Measurements from ENCODE around the gene S100A7. TPM values are rescaled to one million over a fixed set of nuclear protein-coding genes. Genes with fewer than 3 reads are reported as not detected.
A peak's percentile ranks its signal among the peaks of the same experiment; 100 is the strongest.

S100A7 gene
- total and polyA plus RNA-seq, 2 experiments from 2014 or later, result not detected

DNA sequence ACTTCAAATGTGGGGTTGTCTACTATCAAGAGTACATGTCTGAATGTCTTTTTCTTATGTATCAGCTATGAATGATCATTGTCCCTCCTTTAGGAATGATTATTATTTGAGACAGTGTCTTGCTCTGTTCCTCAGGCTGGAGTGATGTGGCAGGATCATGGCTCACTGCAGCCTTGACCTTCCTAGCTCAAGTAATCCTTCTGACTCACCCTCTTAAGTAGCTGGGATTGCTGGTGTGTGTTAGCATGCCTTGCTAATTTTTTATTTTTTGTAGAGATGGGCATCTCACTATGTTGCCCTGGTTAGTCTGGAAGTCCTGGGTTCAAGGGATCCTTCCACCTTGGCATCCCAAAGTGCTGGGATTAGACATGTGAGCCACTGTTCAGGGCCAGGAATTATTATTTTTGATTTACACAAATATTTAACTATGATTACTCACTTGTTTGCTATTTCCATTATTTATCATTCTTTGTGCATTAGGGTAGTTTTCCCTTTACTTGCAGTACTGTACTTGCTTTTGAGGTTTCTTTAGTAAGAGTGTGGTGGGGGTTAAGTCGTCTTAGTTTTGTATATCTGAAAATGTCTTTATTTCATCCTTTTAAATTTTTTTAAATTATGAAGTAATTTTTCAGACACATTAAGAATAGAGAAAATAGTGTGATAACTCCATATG is 12.8 kb downstream of the S100A7 start:
- Histone ChIP-seq H4K20me1 (ENCODE audit: insufficient read depth) (no peaks in the 10 kb centered on the region), H3K27ac (peak overlapping the region; percentile 62), H3F3A (ENCODE audit: insufficient read depth) (peaks cover 19% of the 10 kb centered on the region), H3K27me3 (replicated peaks; ENCODE audit: insufficient read depth) (no peaks in the 10 kb centered on the region), H3K9me2 (ENCODE audit: insufficient read depth) (no peaks in the 10 kb centered on the region), H2AFZ (no peak overlapping the region), H3K9me3 (ENCODE audit: low read depth) (no peaks in the 10 kb centered on the region), H3K4me1 (ENCODE audit: insufficient read depth) (peaks cover 25% of the 10 kb centered on the region), H3K79me2 (ENCODE audit: insufficient read depth) (no peaks in the 10 kb centered on the region), H3K4me2 (ENCODE audit: unreplicated experiment) (peak overlapping the region; percentile 35), H3K36me3 (ENCODE audit: low read depth) (no peaks in the 10 kb centered on the region), H3K9ac (no peak overlapping the region), H3K4me3 (no peak overlapping the region)
- 9 to 10% methylated on average over 1 of the region's 1 CpG for WGBS, 2 experiments (ENCODE audit: low coverage in 1 of 2, low lambda C conversion rate in 2 of 2, missing lambda C conversion rate in 2 of 2)
- DNase-seq, result peak; percentile 91
- no peak for TF ChIP-seq EZH2 (IDR thresholded peaks at IDR 0.05; ENCODE audit: insufficient read depth, poor library complexity, severe bottlenecking)
- TF ChIP-seq EZH2phosphoT487 (IDR thresholded peaks at IDR 0.05; ENCODE audit: insufficient read depth, low read depth), result no peak
- in situ Hi-C loops (cut with MboI), result no loop called here

DNA sequence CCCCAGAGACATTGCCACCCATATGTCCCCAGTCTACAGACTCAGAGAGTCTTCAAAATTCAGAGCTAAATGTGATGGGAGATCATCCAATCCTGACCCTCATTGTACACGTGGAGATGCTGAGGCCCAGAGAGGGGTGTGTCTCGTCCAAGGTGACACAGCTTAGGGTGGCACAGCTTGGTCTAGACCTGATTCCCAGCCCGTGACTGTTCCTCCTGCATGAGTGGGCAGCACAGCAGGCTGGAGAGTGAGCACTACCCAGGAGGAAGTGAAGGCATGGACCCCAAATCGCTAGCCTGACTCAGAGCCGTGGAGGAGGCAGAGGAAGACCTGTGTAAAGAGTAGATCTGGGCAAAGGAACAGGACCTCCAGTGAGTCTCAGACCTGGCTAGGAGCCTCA is 16.4 kb downstream of the S100A7 start:
- TF ChIP-seq EZH2phosphoT487 (IDR thresholded peaks at IDR 0.05; ENCODE audit: insufficient read depth, low read depth), result no peak
- TF ChIP-seq EZH2 (IDR thresholded peaks at IDR 0.05; ENCODE audit: insufficient read depth, poor library complexity, severe bottlenecking), result no peak
- no peak overlapping the region for H2AFZ ChIP-seq
- in situ Hi-C loops (cut with MboI), result no loop called here
- 48 to 49% methylated on average over 5 of the region's 5 CpGs for WGBS, 2 experiments (ENCODE audit: low coverage in 1 of 2, low lambda C conversion rate in 2 of 2, missing lambda C conversion rate in 2 of 2)
- H3K4me3 ChIP-seq, result no peak overlapping the region
- H3K4me1 ChIP-seq (ENCODE audit: insufficient read depth), result peaks cover 25% of the 10 kb centered on the region
- H4K20me1 ChIP-seq (ENCODE audit: insufficient read depth), result no peaks in the 10 kb centered on the region
- H3K9me2 ChIP-seq (ENCODE audit: insufficient read depth), result no peaks in the 10 kb centered on the region
- no peak overlapping the region for H3K4me2 ChIP-seq (ENCODE audit: unreplicated experiment)
- H3K36me3 ChIP-seq (ENCODE audit: low read depth), result no peaks in the 10 kb centered on the region
- peaks cover 19% of the 10 kb centered on the region for H3F3A ChIP-seq (ENCODE audit: insufficient read depth)
- H3K9me3 ChIP-seq (ENCODE audit: low read depth), result no peaks in the 10 kb centered on the region
- H3K27me3 ChIP-seq (replicated peaks; ENCODE audit: insufficient read depth), result no peaks in the 10 kb centered on the region
- DNase-seq, result no peak
- H3K27ac ChIP-seq, result no peak overlapping the region
- H3K79me2 ChIP-seq (ENCODE audit: insufficient read depth), result no peaks in the 10 kb centered on the region
- H3K9ac ChIP-seq, result no peak overlapping the region

DNA sequence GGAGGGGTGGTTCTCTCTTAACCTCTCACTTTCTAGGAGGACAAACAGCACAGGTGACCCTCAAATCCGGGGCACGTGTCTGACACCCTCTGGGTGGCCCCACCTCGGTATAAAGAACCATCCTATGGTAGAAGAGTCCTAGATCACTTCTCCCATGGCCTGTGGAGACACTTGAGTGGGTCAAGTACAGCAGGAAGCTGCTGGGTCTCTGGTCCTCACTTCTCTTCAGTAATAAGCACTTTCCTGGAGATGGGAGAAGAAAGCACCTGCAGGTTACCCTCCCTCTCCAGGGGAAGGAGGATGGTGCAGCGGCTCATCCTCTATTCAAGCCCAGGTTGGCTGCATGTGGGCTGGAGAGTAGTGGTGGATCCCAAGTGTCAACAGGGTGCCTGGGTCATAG is 17.0 kb downstream of the S100A7 start:
- no peaks in the 10 kb centered on the region for H3K79me2 ChIP-seq (ENCODE audit: insufficient read depth)
- H3K9me2 ChIP-seq (ENCODE audit: insufficient read depth), result no peaks in the 10 kb centered on the region
- no peaks in the 10 kb centered on the region for H3K27me3 ChIP-seq (replicated peaks; ENCODE audit: insufficient read depth)
- H3K9me3 ChIP-seq (ENCODE audit: low read depth), result no peaks in the 10 kb centered on the region
- H3K36me3 ChIP-seq (ENCODE audit: low read depth), result no peaks in the 10 kb centered on the region
- no peak for DNase-seq
- H3K27ac ChIP-seq, result no peak overlapping the region
- WGBS, 2 experiments (ENCODE audit: low coverage in 1 of 2, low lambda C conversion rate in 2 of 2, missing lambda C conversion rate in 2 of 2), result 17 to 30% methylated on average over 4 of the region's 4 CpGs
- H4K20me1 ChIP-seq (ENCODE audit: insufficient read depth), result no peaks in the 10 kb centered on the region
- no peak overlapping the region for H2AFZ ChIP-seq
- H3K4me1 ChIP-seq (ENCODE audit: insufficient read depth), result peaks cover 19% of the 10 kb centered on the region
- no peak overlapping the region for H3K4me3 ChIP-seq
- no peak overlapping the region for H3K9ac ChIP-seq
- H3K4me2 ChIP-seq (ENCODE audit: unreplicated experiment), result no peak overlapping the region
- H3F3A ChIP-seq (ENCODE audit: insufficient read depth), result peaks cover 15% of the 10 kb centered on the region
- TF ChIP-seq EZH2 (IDR thresholded peaks at IDR 0.05; ENCODE audit: insufficient read depth, poor library complexity, severe bottlenecking), result no peak
- no peak for TF ChIP-seq EZH2phosphoT487 (IDR thresholded peaks at IDR 0.05; ENCODE audit: insufficient read depth, low read depth)
- in situ Hi-C loops (cut with MboI), result no loop called here

DNA sequence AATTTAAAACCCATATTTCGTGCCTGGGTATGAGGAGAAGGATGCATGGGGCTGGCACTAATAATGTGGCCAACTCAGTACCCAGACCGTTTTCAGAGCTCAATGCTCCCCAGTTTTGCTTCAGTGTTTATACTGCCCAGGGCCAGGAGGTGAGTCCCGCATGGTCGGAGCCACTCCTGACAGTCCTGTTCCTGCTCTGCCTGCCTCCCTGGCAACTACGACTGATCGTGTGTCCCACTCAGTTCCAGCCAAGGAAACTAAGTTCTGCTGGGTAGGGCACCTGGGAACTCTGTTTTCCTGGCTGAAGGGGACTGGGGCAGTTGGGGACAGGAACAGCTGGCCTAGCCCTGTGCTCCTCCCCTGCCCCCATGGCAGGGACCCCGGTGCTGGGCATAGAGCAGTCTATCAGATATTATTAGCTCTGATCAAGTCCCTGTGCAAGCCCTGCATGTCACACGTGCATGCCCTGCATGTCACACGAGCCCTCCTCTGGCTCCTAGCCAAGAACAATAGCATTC is 19.2 kb downstream of the S100A7 start:
- Histone ChIP-seq H3K27me3 (replicated peaks; ENCODE audit: insufficient read depth) (no peaks in the 10 kb centered on the region), H3K9ac (no peak overlapping the region), H3K9me2 (ENCODE audit: insufficient read depth) (no peaks in the 10 kb centered on the region), H3K27ac (no peak overlapping the region), H3K4me2 (ENCODE audit: unreplicated experiment) (no peak overlapping the region), H4K20me1 (ENCODE audit: insufficient read depth) (no peaks in the 10 kb centered on the region), H3K36me3 (ENCODE audit: low read depth) (no peaks in the 10 kb centered on the region), H3K4me3 (no peak overlapping the region), H3F3A (ENCODE audit: insufficient read depth) (no peaks in the 10 kb centered on the region), H3K9me3 (ENCODE audit: low read depth) (no peaks in the 10 kb centered on the region), H3K79me2 (ENCODE audit: insufficient read depth) (no peaks in the 10 kb centered on the region), H2AFZ (no peak overlapping the region), H3K4me1 (ENCODE audit: insufficient read depth) (no peaks in the 10 kb centered on the region)
- TF ChIP-seq EZH2phosphoT487 (IDR thresholded peaks at IDR 0.05; ENCODE audit: insufficient read depth, low read depth), result no peak
- no peak for TF ChIP-seq EZH2 (IDR thresholded peaks at IDR 0.05; ENCODE audit: insufficient read depth, poor library complexity, severe bottlenecking)
- in situ Hi-C loops (cut with MboI), result no loop called here
- no peak for DNase-seq
- 52 to 54% methylated on average over 9 of the region's 9 CpGs for WGBS, 2 experiments (ENCODE audit: low coverage in 1 of 2, low lambda C conversion rate in 2 of 2, missing lambda C conversion rate in 2 of 2)
